DOHH2 (cell line): ENCODE measurements around the gene MYH7.

Experiments
- EZH2phosphoT487 ChIP-seq: fragments of 200-600 bp; sonication (generic); IDR thresholded peaks from 2 replicates; pipeline ENCODE4 v1.6.1; 2017; ENCODE audit warnings: borderline replicate concordance, mild to moderate bottlenecking, antibody characterized with exemption, low read length, moderate library complexity, mixed read lengths
- TF ChIP-seq, protein P1 (sequence below): fragments of 200-600 bp; sonication (generic); IDR thresholded peaks from one replicate; pipeline ENCODE4 v1.5.1; 2014; ENCODE audit warnings: antibody characterized with exemption, mild to moderate bottlenecking, low read depth, low read length; ENCODE audit not compliant: poor library complexity, severe bottlenecking

- TF ChIP-seq, protein P1, sequence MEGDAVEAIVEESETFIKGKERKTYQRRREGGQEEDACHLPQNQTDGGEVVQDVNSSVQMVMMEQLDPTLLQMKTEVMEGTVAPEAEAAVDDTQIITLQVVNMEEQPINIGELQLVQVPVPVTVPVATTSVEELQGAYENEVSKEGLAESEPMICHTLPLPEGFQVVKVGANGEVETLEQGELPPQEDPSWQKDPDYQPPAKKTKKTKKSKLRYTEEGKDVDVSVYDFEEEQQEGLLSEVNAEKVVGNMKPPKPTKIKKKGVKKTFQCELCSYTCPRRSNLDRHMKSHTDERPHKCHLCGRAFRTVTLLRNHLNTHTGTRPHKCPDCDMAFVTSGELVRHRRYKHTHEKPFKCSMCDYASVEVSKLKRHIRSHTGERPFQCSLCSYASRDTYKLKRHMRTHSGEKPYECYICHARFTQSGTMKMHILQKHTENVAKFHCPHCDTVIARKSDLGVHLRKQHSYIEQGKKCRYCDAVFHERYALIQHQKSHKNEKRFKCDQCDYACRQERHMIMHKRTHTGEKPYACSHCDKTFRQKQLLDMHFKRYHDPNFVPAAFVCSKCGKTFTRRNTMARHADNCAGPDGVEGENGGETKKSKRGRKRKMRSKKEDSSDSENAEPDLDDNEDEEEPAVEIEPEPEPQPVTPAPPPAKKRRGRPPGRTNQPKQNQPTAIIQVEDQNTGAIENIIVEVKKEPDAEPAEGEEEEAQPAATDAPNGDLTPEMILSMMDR: no peak
- no peak for TF ChIP-seq EZH2phosphoT487
Observed at GRCh38 chr14:23402296-23403138, 32.9 kb downstream of the MYH7 start.
